Bronchial epithelial cell (primary cell): Measurements from ENCODE around the gene FRMD1. TPM values are rescaled to one million over a fixed set of nuclear protein-coding genes. Genes with fewer than 3 reads are reported as not detected.
A peak's percentile ranks its signal among the peaks of the same experiment; 100 is the strongest.

Experiments
- DNase-seq: peaks from one replicate; pipeline ENCODE4 v3.0.0-alpha.2; 2010; ENCODE audit warnings: low read depth
- FAIRE-seq: peaks from 2 replicates; lab custom pipeline; 2011; peaks lifted over from hg19 to GRCh38; lab: Jason Lieb, UNC
- H3K27me3 ChIP-seq: 2 replicates; pipeline ENCODE4 v1.5.1; 2011; ENCODE audit warnings: low read length; ENCODE audit not compliant: control insufficient read depth, insufficient read depth
- H3K36me3 ChIP-seq: 2 replicates; pipeline ENCODE4 v1.5.1; 2011; ENCODE audit warnings: low read length; ENCODE audit not compliant: control insufficient read depth, insufficient read depth
- H3K4me3 ChIP-seq: 2 replicates; pipeline ENCODE4 v1.5.1; 2011; ENCODE audit warnings: mild to moderate bottlenecking, low read depth, low read length, control low read depth
- CTCF ChIP-seq: IDR thresholded peaks from 2 replicates; pipeline ENCODE4 v1.5.1; 2011; ENCODE audit warnings: mild to moderate bottlenecking, moderate library complexity, low read length, control low read depth, inconsistent platforms; ENCODE audit not compliant: insufficient read depth, severe bottlenecking
- total RNA-seq: library from RNA; depleted of rRNA; stranded (reverse); fragments of >200 nt; gene quantifications from 2 replicates; pipeline ENCODE4 v1.2.1, GENCODE V29; 2014

Gene FRMD1
- total RNA-seq, 1 donor from 2014 or later = not detected

GRCh38 chr6:168035661-168036545, 43.1 kb downstream of the FRMD1 start:
- no peaks in the 10 kb centered on the region for H3K27me3 ChIP-seq
- H3K4me3 ChIP-seq = peak overlapping the region; percentile 1
- FAIRE-seq (no peak), DNase-seq (no peak)
- no peak for TF ChIP-seq CTCF
- H3K36me3 ChIP-seq = no peaks in the 10 kb centered on the region

DNA sequence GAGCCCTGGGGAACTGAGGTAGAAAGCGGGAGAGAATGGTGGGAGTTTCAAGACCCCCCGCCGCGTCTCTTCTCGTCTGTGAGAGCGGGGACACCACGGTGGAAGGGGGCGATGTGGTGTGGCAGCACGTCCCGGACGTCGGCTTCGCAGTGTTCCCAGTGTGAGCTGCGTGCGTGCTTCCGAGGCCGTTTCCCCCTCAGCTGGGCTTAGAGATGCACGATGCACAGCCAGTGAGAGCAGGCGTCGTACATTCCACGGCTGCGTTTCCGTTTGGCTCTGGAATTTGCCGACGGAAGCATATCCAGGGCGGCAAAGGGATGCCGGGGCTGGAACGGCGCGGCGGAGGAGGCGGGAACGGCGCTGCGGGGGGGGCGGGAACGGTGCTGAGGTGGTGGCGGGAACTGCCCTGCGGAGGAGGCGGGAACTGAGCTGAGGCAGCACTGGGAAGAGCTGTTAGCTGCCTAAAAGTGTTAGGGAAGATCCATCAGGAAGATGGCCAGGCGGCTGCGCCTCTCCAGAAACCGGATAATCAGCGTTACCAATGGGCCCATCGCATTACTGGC, 43.8 kb downstream of the FRMD1 start:
- Histone ChIP-seq H3K36me3 (no peaks in the 10 kb centered on the region), H3K27me3 (no peaks in the 10 kb centered on the region), H3K4me3 (peak overlapping the region; percentile 1)
- FAIRE-seq = no peak
- no peak for DNase-seq
- TF ChIP-seq CTCF = no peak

DNA sequence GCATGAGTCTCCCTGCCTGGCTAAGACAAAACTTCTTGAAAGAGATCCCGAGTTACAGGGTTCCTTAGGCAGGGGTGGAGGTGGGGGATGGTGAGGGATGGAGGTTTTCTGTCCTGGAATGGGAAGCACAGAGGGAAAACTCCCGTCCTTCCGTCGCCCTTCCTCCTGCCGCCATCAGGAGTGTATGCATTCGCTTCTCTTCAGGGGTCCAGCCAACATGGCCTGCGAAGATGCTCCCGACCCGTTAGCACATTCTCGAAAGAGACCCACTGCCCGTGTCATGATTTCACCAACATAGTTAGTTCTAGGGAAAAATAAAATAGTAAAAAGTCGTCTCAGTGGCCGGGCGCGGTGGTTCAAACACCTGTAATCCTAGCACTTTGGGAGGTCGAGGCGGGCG, 44.5 kb downstream of the FRMD1 start:
- Histone ChIP-seq H3K27me3 (no peaks in the 10 kb centered on the region), H3K36me3 (no peaks in the 10 kb centered on the region), H3K4me3 (no peak overlapping the region)
- DNase-seq (no peak), FAIRE-seq (no peak)
- no peak for TF ChIP-seq CTCF

- TF ChIP-seq CTCF = no peak
- H3K27me3 ChIP-seq = no peaks in the 10 kb centered on the region
- H3K4me3 ChIP-seq = no peak overlapping the region
- FAIRE-seq (no peak), DNase-seq (no peak)
- H3K36me3 ChIP-seq = no peaks in the 10 kb centered on the region
Measured at GRCh38 chr6:168033791-168034190, 45.2 kb downstream of the FRMD1 start.

DNA sequence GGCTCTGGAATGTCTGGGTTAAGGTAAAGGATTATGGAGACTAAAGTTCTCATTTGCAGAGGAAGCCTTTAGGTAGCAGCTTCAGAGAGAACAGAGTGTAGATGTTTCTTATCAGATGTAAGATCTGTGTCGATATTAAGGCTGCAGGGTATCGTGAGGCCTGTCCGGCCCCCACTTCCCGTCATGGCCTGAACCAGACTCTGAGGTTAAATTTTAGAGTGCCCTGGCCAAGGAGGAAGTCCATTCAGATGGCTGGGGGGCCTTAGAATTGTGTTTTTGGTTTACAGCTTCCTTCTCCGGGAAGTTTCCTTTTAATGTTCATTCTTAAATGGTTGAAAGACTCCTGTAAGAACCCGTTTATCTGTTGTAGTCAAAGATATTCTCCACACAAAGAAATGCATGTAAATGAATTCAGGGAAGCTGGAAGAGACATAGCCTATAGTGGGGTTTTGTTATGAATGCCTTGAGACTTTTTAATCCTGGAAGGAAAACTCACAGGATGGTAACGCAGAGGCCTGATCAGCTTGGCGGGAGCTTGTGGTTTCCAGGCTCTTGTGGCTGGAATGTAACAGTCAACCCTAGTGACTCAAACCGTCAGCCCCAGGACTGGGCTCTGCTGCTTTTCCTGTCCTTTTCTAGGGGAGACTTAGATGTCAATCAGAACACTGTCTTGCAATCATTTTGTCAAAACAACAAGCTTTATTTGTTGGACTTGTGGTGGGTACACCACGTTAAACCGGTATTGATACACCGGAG, 46.8 kb downstream of the FRMD1 start:
- Histone ChIP-seq H3K36me3 (no peaks in the 10 kb centered on the region), H3K27me3 (no peaks in the 10 kb centered on the region), H3K4me3 (no peak overlapping the region)
- peak; percentile 43 for DNase-seq
- TF ChIP-seq CTCF = peak; percentile 11
- FAIRE-seq = no peak
